DOHH2 (cell line): ENCODE measurements around the gene ARRB1.

Source experiments
- H3F3A ChIP-seq: fragments of 200-600 bp; sonication (generic), shearing (Covaris generic); 2 replicates; pipeline ENCODE4 v1.6.0; 2016; ENCODE audit warnings: antibody characterized with exemption, mild to moderate bottlenecking; ENCODE audit not compliant: control insufficient read depth, insufficient read depth
- H3K27ac ChIP-seq: fragments of 200-600 bp; sonication (generic); 2 replicates; pipeline ENCODE4 v1.5.1; 2014; ENCODE audit warnings: low read depth, mild to moderate bottlenecking, low read length, moderate library complexity
- H3K27me3 ChIP-seq: fragments of 200-600 bp; sonication (generic); 2 replicates; pipeline ENCODE4 v1.6.1; 2014; ENCODE audit warnings: mild to moderate bottlenecking, low read length, mixed read lengths; ENCODE audit not compliant: control insufficient read depth
- H3K36me3 ChIP-seq: fragments of 200-600 bp; sonication (generic); 2 replicates; pipeline ENCODE4 v1.6.1; 2014; ENCODE audit warnings: mild to moderate bottlenecking, low read length, moderate library complexity, mixed read lengths; ENCODE audit not compliant: control insufficient read depth
- H3K4me1 ChIP-seq: fragments of 200-600 bp; sonication (generic); 2 replicates; pipeline ENCODE4 v1.6.1; 2014; ENCODE audit warnings: mild to moderate bottlenecking, low read length, mixed read lengths; ENCODE audit not compliant: control insufficient read depth
- H3K4me2 ChIP-seq: fragments of 200-600 bp; sonication (generic); 2 replicates; pipeline ENCODE4 v1.6.0; 2014; ENCODE audit warnings: mild to moderate bottlenecking, low read length, moderate library complexity
- H3K4me3 ChIP-seq: fragments of 200-600 bp; sonication (generic); 2 replicates; pipeline ENCODE4 v1.5.1; 2014; ENCODE audit warnings: mild to moderate bottlenecking, low read length, mixed read lengths
- H3K79me2 ChIP-seq: fragments of 200-600 bp; sonication (generic); 2 replicates; pipeline ENCODE4 v1.6.1; 2014; ENCODE audit warnings: mild to moderate bottlenecking, low read length, mixed read lengths; ENCODE audit not compliant: control insufficient read depth
- H3K9me2 ChIP-seq: fragments of 200-600 bp; sonication (generic); replicated peaks from 2 replicates; pipeline ENCODE4 v1.6.1; 2014; ENCODE audit warnings: mild to moderate bottlenecking, low read length, mixed read lengths; ENCODE audit not compliant: control insufficient read depth
- H3K9me3 ChIP-seq: fragments of 200-600 bp; sonication (generic); 2 replicates; pipeline ENCODE4 v1.6.1; 2014; ENCODE audit warnings: antibody characterized with exemption, low read length, mixed read lengths; ENCODE audit not compliant: control insufficient read depth, insufficient read depth
- H4K20me1 ChIP-seq: fragments of 200-600 bp; sonication (generic); 2 replicates; pipeline ENCODE4 v1.6.0; 2014; ENCODE audit warnings: low read depth, mild to moderate bottlenecking, antibody characterized with exemption, low read length, moderate library complexity; ENCODE audit not compliant: control insufficient read depth, insufficient read depth
- EZH2phosphoT487 ChIP-seq: fragments of 200-600 bp; sonication (generic); IDR thresholded peaks from 2 replicates; pipeline ENCODE4 v1.6.1; 2017; ENCODE audit warnings: borderline replicate concordance, mild to moderate bottlenecking, antibody characterized with exemption, low read length, moderate library complexity, mixed read lengths
- TF ChIP-seq, protein P1 (sequence below): fragments of 200-600 bp; sonication (generic); IDR thresholded peaks from one replicate; pipeline ENCODE4 v1.5.1; 2014; ENCODE audit warnings: antibody characterized with exemption, mild to moderate bottlenecking, low read depth, low read length; ENCODE audit not compliant: poor library complexity, severe bottlenecking

ARRB1 gene

DNA sequence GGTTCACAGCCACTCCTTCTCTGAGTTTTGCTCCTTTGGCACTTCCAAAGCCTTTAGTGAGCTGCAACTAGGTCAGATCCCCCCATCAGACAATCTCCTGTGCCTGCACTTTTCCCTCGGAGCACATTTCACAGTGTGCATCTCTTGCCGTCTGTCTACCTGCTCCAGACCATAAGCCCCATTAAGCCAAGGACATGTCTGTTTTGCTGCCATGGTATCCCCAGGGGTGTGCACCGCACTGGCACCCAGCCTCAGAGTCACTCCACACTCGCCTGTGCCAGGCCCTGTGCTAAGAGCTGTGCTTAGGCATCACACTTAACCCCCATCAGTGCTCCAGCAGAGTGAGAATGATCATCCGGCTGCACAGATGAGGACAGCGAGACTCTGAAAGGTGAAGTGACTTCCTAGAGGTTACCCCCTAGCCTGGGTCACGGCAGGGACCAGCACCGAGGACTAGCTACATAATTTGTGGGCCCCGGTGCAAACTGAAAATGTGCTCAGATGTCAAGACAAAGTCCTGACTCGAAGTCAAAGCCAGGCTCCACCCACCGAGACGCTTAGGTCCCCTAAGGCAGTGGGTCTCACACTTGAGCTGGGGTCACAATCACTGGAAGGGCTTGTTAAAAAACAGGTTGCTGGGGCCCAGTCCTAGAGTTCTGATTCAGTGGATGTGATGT, 33.9 kb downstream of the ARRB1 start:
- no peaks in the 10 kb centered on the region for H3K4me1 ChIP-seq
- H3K36me3 ChIP-seq, result no peaks in the 10 kb centered on the region
- no peak overlapping the region for H3K4me3 ChIP-seq
- no peaks in the 10 kb centered on the region for H3K9me3 ChIP-seq
- H4K20me1 ChIP-seq, result no peaks in the 10 kb centered on the region
- no peaks in the 10 kb centered on the region for H3K9me2 ChIP-seq
- no peak overlapping the region for H3K27ac ChIP-seq
- TF ChIP-seq, protein P1, sequence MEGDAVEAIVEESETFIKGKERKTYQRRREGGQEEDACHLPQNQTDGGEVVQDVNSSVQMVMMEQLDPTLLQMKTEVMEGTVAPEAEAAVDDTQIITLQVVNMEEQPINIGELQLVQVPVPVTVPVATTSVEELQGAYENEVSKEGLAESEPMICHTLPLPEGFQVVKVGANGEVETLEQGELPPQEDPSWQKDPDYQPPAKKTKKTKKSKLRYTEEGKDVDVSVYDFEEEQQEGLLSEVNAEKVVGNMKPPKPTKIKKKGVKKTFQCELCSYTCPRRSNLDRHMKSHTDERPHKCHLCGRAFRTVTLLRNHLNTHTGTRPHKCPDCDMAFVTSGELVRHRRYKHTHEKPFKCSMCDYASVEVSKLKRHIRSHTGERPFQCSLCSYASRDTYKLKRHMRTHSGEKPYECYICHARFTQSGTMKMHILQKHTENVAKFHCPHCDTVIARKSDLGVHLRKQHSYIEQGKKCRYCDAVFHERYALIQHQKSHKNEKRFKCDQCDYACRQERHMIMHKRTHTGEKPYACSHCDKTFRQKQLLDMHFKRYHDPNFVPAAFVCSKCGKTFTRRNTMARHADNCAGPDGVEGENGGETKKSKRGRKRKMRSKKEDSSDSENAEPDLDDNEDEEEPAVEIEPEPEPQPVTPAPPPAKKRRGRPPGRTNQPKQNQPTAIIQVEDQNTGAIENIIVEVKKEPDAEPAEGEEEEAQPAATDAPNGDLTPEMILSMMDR, result no peak
- TF ChIP-seq EZH2phosphoT487, result no peak
- H3K27me3 ChIP-seq, result peaks cover 3% of the 10 kb centered on the region; the same call in 1 of the 2 replicates
- H3K4me2 ChIP-seq, result no peak overlapping the region
- H3F3A ChIP-seq, result no peaks in the 10 kb centered on the region
- no peaks in the 10 kb centered on the region for H3K79me2 ChIP-seq

DNA sequence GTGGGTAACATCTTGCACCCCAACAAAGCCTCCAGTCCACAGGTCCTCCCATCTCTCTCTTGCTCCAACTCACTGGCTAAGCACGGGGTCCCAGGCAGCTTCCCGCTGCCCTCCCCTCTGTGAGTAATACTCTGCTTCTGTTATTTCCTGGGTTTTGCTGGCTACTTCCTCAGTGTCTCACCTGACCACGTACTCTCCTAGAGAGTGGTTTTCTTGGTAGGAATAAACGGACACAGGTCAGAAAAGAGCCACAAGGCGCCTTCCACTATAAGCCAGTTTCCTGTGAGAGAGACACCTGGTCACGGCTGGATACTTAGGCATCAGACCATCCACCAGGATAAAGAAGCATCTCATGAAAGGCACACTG, 36.0 kb downstream of the ARRB1 start:
- Histone ChIP-seq H3K9me2 (no peaks in the 10 kb centered on the region), H4K20me1 (no peaks in the 10 kb centered on the region), H3K36me3 (no peaks in the 10 kb centered on the region), H3K4me2 (no peak overlapping the region), H3F3A (no peaks in the 10 kb centered on the region), H3K27ac (no peak overlapping the region), H3K79me2 (no peaks in the 10 kb centered on the region), H3K27me3 (no peaks in the 10 kb centered on the region), H3K4me3 (no peak overlapping the region), H3K4me1 (no peaks in the 10 kb centered on the region), H3K9me3 (no peaks in the 10 kb centered on the region)
- no peak for TF ChIP-seq EZH2phosphoT487
- TF ChIP-seq, protein P1, result no peak

DNA sequence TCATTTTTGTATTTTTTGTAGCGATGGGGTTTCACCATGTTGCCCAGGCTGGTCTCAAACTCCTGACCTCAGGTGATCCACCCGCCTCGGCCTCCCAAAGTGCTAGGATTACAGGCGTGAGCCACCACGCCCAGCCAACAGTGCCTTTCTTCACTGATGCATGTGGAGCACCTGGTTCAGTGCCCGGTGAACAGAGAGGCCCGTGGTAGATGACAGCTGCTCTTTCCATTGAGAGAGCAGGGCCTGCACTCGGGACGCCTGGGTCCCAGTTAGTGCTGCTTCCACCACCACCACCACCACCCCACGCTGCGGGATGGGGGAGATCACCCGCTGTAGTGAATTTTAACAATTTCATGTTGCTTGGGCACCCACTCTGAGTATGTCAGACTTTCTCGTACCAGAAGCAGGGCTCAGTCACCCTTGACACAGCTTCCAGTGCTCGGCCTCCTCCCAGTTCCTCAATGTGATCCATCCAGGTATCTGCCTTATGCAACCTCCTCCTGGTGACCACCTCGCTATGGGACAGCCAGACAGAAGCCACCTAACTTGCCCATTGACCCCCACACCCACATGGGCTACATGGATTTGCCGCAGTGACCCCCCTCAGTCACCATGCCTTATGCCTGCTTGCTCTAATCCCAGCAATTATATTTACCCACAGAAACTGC, 36.6 kb downstream of the ARRB1 start:
- H3K79me2 ChIP-seq, result no peaks in the 10 kb centered on the region

More for the DNA sequence above, 36.6 kb downstream of the ARRB1 start:
- Histone ChIP-seq H3K27ac (no peak overlapping the region), H3K4me1 (no peaks in the 10 kb centered on the region), H3K9me3 (no peaks in the 10 kb centered on the region), H3F3A (no peaks in the 10 kb centered on the region), H3K27me3 (no peaks in the 10 kb centered on the region), H4K20me1 (no peaks in the 10 kb centered on the region), H3K9me2 (no peaks in the 10 kb centered on the region), H3K4me2 (no peak overlapping the region), H3K4me3 (no peak overlapping the region), H3K36me3 (no peaks in the 10 kb centered on the region)
- TF ChIP-seq EZH2phosphoT487, result no peak
- TF ChIP-seq, protein P1, result no peak
